Adrenal gland (tissue), 12 donors: ENCODE measurements around the gene STN1. TPM values are rescaled to one million over a fixed set of nuclear protein-coding genes. Genes with fewer than 3 reads are reported as not detected.
A peak's percentile ranks its signal among the peaks of the same experiment; 100 is the strongest.

Source experiments
- DNase-seq, 7 donors: peaks; one replicate each; pipeline ENCODE4 v3.0.0-alpha.2; 2019 to 2020
- H3K27ac ChIP-seq, 5 donors: fragments of 200-600 bp; sonication (generic) in 4 of 5; 1 replicate in 3 of 5; 2 replicates in 2 of 5; pipeline versions ENCODE4 v1.5.1 to v1.8.0; 2016 to 2020; ENCODE audit warnings: mild to moderate bottlenecking in 1 of 5
- H3K27me3 ChIP-seq: fragments of 200-600 bp; 2 replicates; pipeline ENCODE4 v1.8.0; 2021
- H3K36me3 ChIP-seq, 2 donors: fragments of 200-600 bp; replicated peaks in 1 of 2; 1 replicate in 1 of 2; 2 replicates in 1 of 2; pipeline versions ENCODE4 v1.5.1 to v1.8.0; 2018 to 2022
- H3K4me1 ChIP-seq, 2 donors: fragments of 200-600 bp; replicated peaks in 1 of 2; 1 replicate in 1 of 2; 2 replicates in 1 of 2; pipeline versions ENCODE4 v1.5.1 to v1.8.0; 2018 to 2021
- H3K4me3 ChIP-seq, 4 donors: fragments of 200-600 bp; sonication (generic) in 3 of 4; one replicate each; pipeline ENCODE4 v1.5.1; 2016 to 2018
- H3K9me3 ChIP-seq, 3 donors: fragments of 200-600 bp; sonication (generic) in 1 of 3; replicated peaks in 1 of 3; 1 replicate in 2 of 3; 2 replicates in 1 of 3; pipeline versions ENCODE4 v1.5.1 to v1.8.0; 2016 to 2021
- CTCF ChIP-seq, 6 experiments: fragments of 450-650 bp in 4 of 6; fragments of 200-600 bp in 2 of 6; sonication (generic) in 1 of 6; IDR thresholded peaks; 1 replicate in 5 of 6; 2 replicates in 1 of 6; pipeline versions ENCODE4 v1.5.1 to v1.8.0; 2016 to 2021; ENCODE audit warnings: antibody characterized with exemption in 6 of 6, mild to moderate bottlenecking in 2 of 6, moderate library complexity in 1 of 6
- POLR2A ChIP-seq, 2 donors: fragments of 450-650 bp; IDR thresholded peaks; one replicate each; pipeline ENCODE4 v1.6.1; 2017; ENCODE audit warnings: antibody characterized with exemption in 2 of 2, mild to moderate bottlenecking in 2 of 2, moderate library complexity in 1 of 2
- WGBS, 4 donors: extraction: QIAGEN DNeasy Blood & Tissue Kit in 2 of 4; methylation state at CpG; one replicate each; pipeline versions ENCODE4 v1.1.5 to v1.1.7; 2013 to 2017; 5-methylcytosine and 5-hydroxymethylcytosine counted together
- intact Hi-C, 2 donors: fragments of 100-400 bp; cut with DNase I; formaldehyde crosslinking; loops; one replicate each; pipeline versions ENCODE4 v1.14.1 to v1.15.0; 2022 to 2023
- polyA plus RNA-seq, 3 donors: library from polyadenylated mRNA; stranded (reverse); fragments of 200-250 nt in 2 of 3; fragments of 350-450 nt in 1 of 3; fragmentation: Illumina TruSeq in 1 of 3; extraction: RNeasy Lipid Tissue Mini Kit (QIAGEN cat#74804) in 1 of 3; gene quantifications; one replicate each; pipeline ENCODE4 v1.2.3, GENCODE V29; 2013 to 2014
- total RNA-seq, 9 donors: library from RNA; depleted of rRNA in 4 of 9; stranded (reverse); fragments of >200 nt in 4 of 9; fragments of 120-200 nt in 1 of 9; fragmentation: NEBNext Ultra II Directional in 1 of 9; extraction: Animal tissue kit (Norgen Biotek cat#: 25700) in 1 of 9; gene quantifications; one replicate each; pipeline versions ENCODE4 v1.1.0 to v1.2.4, GENCODE V29; 2013 to 2023
- donor health status: healthy with polysubstance abuse.
- donor health status: Bipolar disorder and iron deficiency.
- donor health status: DM: yes; HTN: yes; CAD: no.
- donor health status: DM: no; HTN: no; CAD: no.
- donor health status: DM: no; HTN: no; CAD: no.
- donor health status: DM: yes; HTN: yes; CAD: no.

STN1 gene
- total and polyA plus RNA-seq, 12 donors = 14.8 to 73.6 (median 36.2) TPM

- intact Hi-C loops = no loop called here
- H3K4me1 ChIP-seq = peaks cover 35 to 43% of the 10 kb centered on the region in 2 donors
- no peak overlapping the region for H3K4me3 ChIP-seq
- no peaks in the 10 kb centered on the region for H3K27me3 ChIP-seq
- H3K36me3 ChIP-seq = peaks cover 0 to 40% of the 10 kb centered on the region in 2 donors
- TF ChIP-seq POLR2A (IDR thresholded peaks at IDR 0.05) (no peak), CTCF (IDR thresholded peaks at IDR 0.05) (no peak)
- no peak for DNase-seq
- peak overlapping the region in 1 of 5 donors; percentile 23 for H3K27ac ChIP-seq
- H3K9me3 ChIP-seq = no peaks in the 10 kb centered on the region
- WGBS, 4 donors = 72 to 93% (median 85%) methylated on average over 2 of the region's 2 CpGs
Observed at GRCh38 chr10:103890688-103891087, 27.3 kb downstream of the STN1 start.

- peaks cover 30 to 38% of the 10 kb centered on the region in 2 donors for H3K4me1 ChIP-seq
- peak in 1 of 7 donors; percentile 47 for DNase-seq
- peak overlapping the region in 1 of 5 donors; percentile 20 for H3K27ac ChIP-seq
- no peaks in the 10 kb centered on the region for H3K9me3 ChIP-seq
- H3K4me3 ChIP-seq = no peak overlapping the region
- H3K36me3 ChIP-seq = peaks cover 0 to 40% of the 10 kb centered on the region in 2 donors
- intact Hi-C loops = no loop called here
- TF ChIP-seq POLR2A (IDR thresholded peaks at IDR 0.05) (no peak), CTCF (IDR thresholded peaks at IDR 0.05) (no peak)
- 60 to 72% (median 66%) methylated on average over 4 of the region's 4 CpGs for WGBS, 4 donors
- H3K27me3 ChIP-seq = no peaks in the 10 kb centered on the region
Observed at GRCh38 chr10:103890194-103890658, 27.8 kb downstream of the STN1 start.

- TF ChIP-seq POLR2A (IDR thresholded peaks at IDR 0.05) = no peak
- TF ChIP-seq CTCF (IDR thresholded peaks at IDR 0.05) = no peak
- Histone ChIP-seq H3K36me3 (peaks cover 0 to 40% of the 10 kb centered on the region in 2 donors), H3K4me1 (peaks cover 20 to 32% of the 10 kb centered on the region in 2 donors), H3K4me3 (no peak overlapping the region), H3K9me3 (no peaks in the 10 kb centered on the region), H3K27ac (peak overlapping the region in 4 of 5 donors; percentile 22 to 78 (median 42)), H3K27me3 (no peaks in the 10 kb centered on the region)
- intact Hi-C loops = loop anchor here in 1 of 2 donors (5.0 kb wide), 1 partner anchor 323 kb away; no protein-coding TSS in a partner anchor
- WGBS, 4 donors = 41 to 60% (median 45%) methylated on average over 2 of the region's 2 CpGs
- peak in 1 of 7 donors; percentile 41 for DNase-seq
Observed at GRCh38 chr10:103889121-103889720, 28.8 kb downstream of the STN1 start.

- H3K4me1 ChIP-seq = peaks cover 14 to 25% of the 10 kb centered on the region in 2 donors
- H3K4me3 ChIP-seq = no peak overlapping the region
- peak; percentile 71 to 81 (median 80) for DNase-seq
- peak overlapping the region in 4 of 5 donors; percentile 22 to 78 (median 42) for H3K27ac ChIP-seq
- 8 to 12% (median 9%) methylated on average over 5 to 6 of the region's 6 CpGs for WGBS, 4 donors
- intact Hi-C loops = loop anchor here in 1 of 2 donors (5.0 kb wide), 1 partner anchor 324 kb away; no protein-coding TSS in a partner anchor
- no peaks in the 10 kb centered on the region for H3K9me3 ChIP-seq
- H3K27me3 ChIP-seq = no peaks in the 10 kb centered on the region
- peaks cover 0 to 40% of the 10 kb centered on the region in 2 donors for H3K36me3 ChIP-seq
- TF ChIP-seq CTCF (IDR thresholded peaks at IDR 0.05) (peak; percentile 82 to 95 (median 86)), POLR2A (IDR thresholded peaks at IDR 0.05) (no peak)
Observed at GRCh38 chr10:103888113-103888841, 29.7 kb downstream of the STN1 start.
